CD4-positive, alpha-beta T cell treated with Interleukin-6 for 4 hours (primary cell): ENCODE results near the gene CRYBG1.
A peak's percentile ranks its signal among the peaks of the same experiment; 100 is the strongest.

Experiments
- DNase-seq: peaks from one replicate; pipeline ENCODE4 v3.0.0-alpha.2; 2020; ENCODE audit warnings: mixed read lengths

CRYBG1 gene

DNA sequence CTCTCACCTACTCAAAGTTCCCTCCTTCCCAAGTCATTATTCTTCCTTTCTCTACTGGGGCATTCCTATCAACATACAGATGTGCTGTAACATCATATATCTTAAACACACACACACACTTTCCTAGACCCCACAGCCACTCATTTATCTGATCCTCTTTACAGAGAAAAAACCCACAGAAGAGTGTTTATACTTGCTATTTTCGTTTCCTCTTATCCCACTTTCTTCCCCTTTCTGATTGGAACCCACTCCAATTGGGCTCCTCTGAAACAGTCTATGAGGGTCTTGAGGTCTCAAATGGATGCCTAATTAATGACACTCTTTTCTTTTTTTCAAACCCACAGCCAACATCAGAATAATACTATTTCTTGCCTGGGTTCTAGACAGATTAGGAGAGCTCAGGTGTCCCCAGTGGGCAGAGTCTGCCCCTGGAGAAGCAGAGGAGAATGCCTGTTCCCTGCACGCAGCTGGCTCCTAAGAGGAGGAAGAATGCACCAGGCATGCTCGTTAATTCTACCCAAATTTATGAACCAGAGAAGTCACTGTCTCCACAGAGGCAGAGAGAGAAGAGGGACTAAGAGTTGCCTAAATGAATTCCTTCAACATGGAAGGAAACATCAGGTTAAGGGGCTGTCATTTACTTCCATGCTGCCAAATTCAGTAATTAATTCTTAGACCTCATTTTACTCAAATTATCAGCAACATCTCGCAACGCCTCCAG, 65.9 kb downstream of the CRYBG1 start:
- no peak for DNase-seq

DNA sequence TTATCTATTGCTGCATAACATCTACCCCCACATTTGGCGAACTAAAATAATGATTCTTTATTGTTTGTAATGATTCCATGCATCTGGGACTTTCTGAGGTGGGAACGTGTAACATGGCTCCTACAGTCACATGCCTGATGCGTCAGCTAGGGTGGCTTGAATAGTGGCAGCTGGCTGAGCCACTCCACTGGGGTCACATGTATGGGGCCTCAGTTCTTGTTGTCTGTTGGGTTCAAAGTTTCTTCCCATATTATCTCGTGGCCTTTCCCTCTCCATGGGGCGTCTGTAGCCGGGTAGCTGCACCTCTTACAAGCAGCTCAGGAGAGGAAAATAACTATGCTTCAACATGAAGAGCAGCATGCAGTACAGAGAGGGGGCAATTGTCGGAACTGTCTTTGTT, 69.9 kb downstream of the CRYBG1 start:
- DNase-seq = no peak

- DNase-seq = no peak
These were observed 70.9 kb downstream of the CRYBG1 start for GRCh38 chr6:106431405-106431804.

- DNase-seq = no peak
These were observed 71.5 kb downstream of the CRYBG1 start for GRCh38 chr6:106431972-106432371.

DNA sequence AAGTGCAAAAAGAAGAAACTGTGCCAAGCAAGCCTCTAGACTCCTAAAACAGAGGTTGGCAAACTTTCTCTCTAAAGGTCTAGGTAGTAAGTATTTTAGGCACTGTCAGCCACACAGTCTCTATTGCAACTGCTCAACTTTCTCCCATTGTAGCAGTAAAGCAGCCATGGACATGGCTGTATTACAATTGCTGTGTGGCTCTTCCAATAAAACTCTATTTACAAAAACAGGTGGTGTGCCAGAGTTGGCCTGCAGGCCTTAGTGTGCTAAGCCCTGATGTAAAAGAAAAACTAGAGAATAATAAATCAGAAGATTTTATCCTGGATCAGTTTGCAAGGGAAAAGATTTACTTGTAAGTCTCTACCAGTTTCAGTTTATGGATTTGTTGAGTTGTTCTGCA, 74.0 kb downstream of the CRYBG1 start:
- DNase-seq = no peak

DNA sequence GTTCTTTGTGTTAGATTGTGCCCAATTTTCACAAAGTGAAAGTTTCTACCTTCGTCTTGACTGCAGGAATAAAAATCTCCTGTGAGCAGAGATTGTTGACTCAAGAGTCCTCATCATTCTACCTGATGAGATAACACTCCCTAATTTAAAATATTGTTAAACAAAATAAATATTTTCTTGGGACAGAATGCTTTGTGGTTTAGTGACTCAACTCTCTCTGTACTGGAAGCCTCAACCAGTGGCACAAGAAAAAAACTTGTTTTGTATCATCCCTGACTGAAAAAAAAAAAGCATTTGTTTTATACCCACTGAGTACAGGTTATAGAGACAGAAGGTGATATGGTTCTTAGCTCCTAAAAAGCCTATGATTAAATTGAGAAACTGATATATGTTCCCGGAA, 78.9 kb downstream of the CRYBG1 start:
- DNase-seq = no peak

- DNase-seq = no peak
These were observed 80.0 kb downstream of the CRYBG1 start for GRCh38 chr6:106440546-106440945.

DNA sequence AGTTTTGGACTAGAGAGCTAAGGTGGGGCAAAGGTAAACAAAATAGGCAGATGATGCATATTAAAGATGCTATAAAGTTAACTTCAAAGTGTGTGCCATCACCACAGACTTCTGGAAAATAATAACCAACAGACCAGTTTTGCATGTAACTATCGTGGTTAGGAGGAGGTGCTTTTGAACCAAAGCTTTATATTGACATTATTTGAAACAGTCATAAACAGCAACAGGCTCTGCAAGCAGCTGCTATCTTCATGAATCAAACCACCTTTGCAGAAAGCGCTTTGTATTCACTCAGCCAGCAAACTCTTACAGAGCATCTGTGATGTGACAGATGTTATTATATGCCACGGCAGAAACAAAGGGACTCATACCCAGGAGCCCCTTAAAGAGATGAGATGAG, 81.9 kb downstream of the CRYBG1 start:
- no peak for DNase-seq

- peak; percentile 51 for DNase-seq
These were observed 84.4 kb downstream of the CRYBG1 start for GRCh38 chr6:106444777-106445507.

DNA sequence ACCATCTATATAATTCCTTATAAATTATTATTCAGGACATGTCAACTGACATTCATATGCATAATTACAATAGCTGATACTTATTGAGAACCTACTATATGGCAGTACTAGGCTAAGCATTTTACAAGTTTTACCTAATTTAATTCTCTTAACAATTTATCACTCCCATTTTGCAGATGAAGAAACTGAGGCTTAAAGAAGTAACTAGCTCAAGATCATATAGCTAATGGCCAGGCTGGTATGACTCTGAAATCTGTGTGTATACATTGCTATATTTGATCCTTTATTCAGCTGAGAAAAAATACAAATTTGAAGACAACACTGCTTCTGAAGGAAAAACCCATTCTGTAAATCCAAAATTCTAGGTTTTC, 85.0 kb downstream of the CRYBG1 start:
- no peak for DNase-seq

GRCh38 chr6:106446287-106446885, 85.9 kb downstream of the CRYBG1 start:
- DNase-seq = no peak

- no peak for DNase-seq
These were observed 86.5 kb downstream of the CRYBG1 start for GRCh38 chr6:106446983-106447382.

GRCh38 chr6:106448000-106448426, 87.5 kb downstream of the CRYBG1 start:
- peak; percentile 38 for DNase-seq

DNA sequence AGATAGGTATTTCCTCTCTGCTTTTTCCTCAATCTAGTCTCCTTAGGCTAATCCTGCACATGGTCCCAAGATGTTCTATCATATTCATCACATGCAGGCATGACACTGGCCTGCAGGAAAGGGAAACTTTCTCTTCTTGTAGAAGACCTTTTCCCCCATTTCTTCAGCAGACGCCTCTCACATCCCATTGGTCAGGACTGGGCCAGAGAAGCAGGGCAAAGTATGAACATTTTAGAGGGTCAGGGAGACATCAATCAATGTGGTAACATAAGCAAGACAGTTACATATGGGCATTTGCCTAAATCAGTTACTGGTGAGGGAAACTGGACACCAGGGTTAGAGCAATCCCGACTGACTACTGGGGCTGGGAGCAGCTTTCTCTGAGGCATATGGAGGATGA, 90.1 kb downstream of the CRYBG1 start:
- DNase-seq = no peak

- no peak for DNase-seq
These were observed 90.9 kb downstream of the CRYBG1 start for GRCh38 chr6:106451439-106451838.

GRCh38 chr6:106452628-106453027, 92.1 kb downstream of the CRYBG1 start:
- no peak for DNase-seq

GRCh38 chr6:106453756-106454367, 93.3 kb downstream of the CRYBG1 start:
- no peak for DNase-seq

GRCh38 chr6:106456756-106457155, 96.2 kb downstream of the CRYBG1 start:
- no peak for DNase-seq

GRCh38 chr6:106458021-106458986, 97.8 kb downstream of the CRYBG1 start:
- DNase-seq = no peak

DNA sequence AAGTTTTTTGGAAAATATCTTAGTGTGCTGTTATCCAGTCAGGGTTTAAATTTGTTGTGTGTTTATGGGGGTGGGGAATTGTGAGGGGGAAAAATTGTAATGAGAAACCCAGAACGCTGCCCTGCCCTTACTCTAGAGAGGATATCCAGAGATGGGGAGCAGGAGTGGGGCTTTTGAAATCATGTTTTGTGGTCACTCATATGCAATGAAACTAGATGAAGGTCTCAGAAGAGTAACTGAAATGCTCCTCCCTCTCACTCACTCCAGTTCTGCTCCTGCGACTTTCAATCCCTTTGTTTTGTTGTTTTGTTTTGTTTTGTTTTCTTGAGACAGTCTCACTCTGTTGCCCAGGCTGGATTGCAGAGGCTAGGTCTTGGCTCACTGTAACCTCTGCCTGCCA, 100.0 kb downstream of the CRYBG1 start:
- no peak for DNase-seq

GRCh38 chr6:106461084-106461483, 100.6 kb downstream of the CRYBG1 start:
- DNase-seq = no peak

DNA sequence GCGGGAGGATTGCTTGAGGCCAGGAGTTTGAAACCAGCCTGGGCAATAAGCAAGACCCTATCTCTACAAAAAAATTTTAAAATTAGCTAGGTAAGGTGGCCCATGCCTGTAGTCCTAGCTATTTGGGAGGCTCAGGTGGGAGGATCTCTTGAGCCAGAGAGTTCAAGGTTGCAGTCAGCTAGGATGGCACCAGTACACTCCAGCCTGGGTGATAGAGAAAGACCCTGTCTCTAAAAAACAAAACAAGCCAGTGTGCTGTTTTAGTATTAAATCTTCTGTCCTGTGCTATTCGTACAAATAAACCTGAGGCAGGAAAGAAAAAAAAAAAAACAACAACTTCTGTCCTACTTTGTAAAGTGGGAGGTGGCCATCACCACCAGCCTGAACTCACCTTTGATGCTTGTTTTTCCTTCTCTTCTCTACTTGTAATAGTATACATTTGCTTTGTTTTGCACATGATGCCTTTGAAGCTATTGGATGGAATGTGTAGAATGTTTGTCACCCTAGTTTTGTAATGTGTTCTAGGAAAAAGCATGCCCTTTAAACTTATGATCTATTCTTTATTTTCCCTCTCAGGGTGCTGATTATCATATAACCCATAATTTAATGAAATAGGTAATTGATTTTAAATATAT, 102.5 kb downstream of the CRYBG1 start:
- DNase-seq = no peak
